H9 (cell line): Measurements from ENCODE around the gene FAM76B. TPM values are rescaled to one million over a fixed set of nuclear protein-coding genes. Genes with fewer than 3 reads are reported as not detected.

Source experiments
- DNase-seq: peaks from one replicate; pipeline ENCODE4 v3.0.0-alpha.2; 2017
- H2AFZ ChIP-seq: one replicate; pipeline ENCODE4 v1.6.1; 2013; ENCODE audit warnings: mild to moderate bottlenecking, low read length, control low read depth, moderate library complexity
- H2AK5ac ChIP-seq: 2 replicates; pipeline ENCODE4 v1.6.1; 2013; ENCODE audit warnings: low read length, control low read depth, mixed read lengths; ENCODE audit not compliant: insufficient read length
- H2BK120ac ChIP-seq: one replicate; pipeline ENCODE4 v1.6.1; 2013; ENCODE audit warnings: low read depth, mild to moderate bottlenecking, low read length, control low read depth, inconsistent platforms; ENCODE audit not compliant: poor library complexity, severe bottlenecking
- H2BK12ac ChIP-seq: 2 replicates; pipeline ENCODE4 v1.6.1; 2013; ENCODE audit warnings: low read length, control low read depth, mixed read lengths, low read depth; ENCODE audit not compliant: insufficient read length
- H2BK15ac ChIP-seq: 2 replicates; pipeline ENCODE4 v1.6.1; 2013; ENCODE audit warnings: low read depth, low read length, control low read depth
- H2BK20ac ChIP-seq: one replicate; pipeline ENCODE4 v1.6.1; 2013; ENCODE audit warnings: low read depth, mild to moderate bottlenecking, low read length, control low read depth, inconsistent platforms; ENCODE audit not compliant: poor library complexity, severe bottlenecking
- H2BK5ac ChIP-seq: 2 replicates; pipeline ENCODE4 v1.6.1; 2013; ENCODE audit warnings: low read length, control low read depth, mixed read lengths; ENCODE audit not compliant: insufficient read length
- H3K14ac ChIP-seq: 2 replicates; pipeline ENCODE4 v1.6.1; 2013; ENCODE audit warnings: low read length, control low read depth; ENCODE audit not compliant: insufficient read depth
- H3K18ac ChIP-seq: 2 replicates; pipeline ENCODE4 v1.6.1; 2013; ENCODE audit warnings: low read depth, mild to moderate bottlenecking, mixed read lengths, low read length, control low read depth; ENCODE audit not compliant: insufficient read length
- H3K23ac ChIP-seq: 2 replicates; pipeline ENCODE4 v1.6.1; 2013; ENCODE audit warnings: low read length, control low read depth, mixed read lengths, low read depth; ENCODE audit not compliant: insufficient read length
- H3K23me2 ChIP-seq: 2 replicates; pipeline ENCODE4 v1.6.1; 2013; ENCODE audit warnings: low read depth, mild to moderate bottlenecking, mixed read lengths, low read length, control low read depth; ENCODE audit not compliant: insufficient read length, poor library complexity, severe bottlenecking
- H3K27ac ChIP-seq: 2 replicates; pipeline ENCODE4 v1.5.1; 2013; ENCODE audit warnings: low read length, control low read depth, mixed read lengths, low read depth; ENCODE audit not compliant: insufficient read length
- H3K27me3 ChIP-seq: 2 replicates; pipeline ENCODE4 v1.6.1; 2013; ENCODE audit warnings: low read length, control low read depth, inconsistent platforms; ENCODE audit not compliant: insufficient read depth
- H3K4ac ChIP-seq: 2 replicates; pipeline ENCODE4 v1.6.1; 2013; ENCODE audit warnings: low read depth, mild to moderate bottlenecking, control low read depth, inconsistent platforms, low read length, moderate library complexity
- H3K4me1 ChIP-seq: 2 replicates; pipeline ENCODE4 v1.6.1; 2013; ENCODE audit warnings: low read length, control low read depth, inconsistent platforms; ENCODE audit not compliant: insufficient read depth
- H3K4me2 ChIP-seq: 2 replicates; pipeline ENCODE4 v1.6.1; 2013; ENCODE audit warnings: low read length, control low read depth, mixed read lengths; ENCODE audit not compliant: insufficient read length, insufficient read depth
- H3K56ac ChIP-seq: 2 replicates; pipeline ENCODE4 v1.6.1; 2013; ENCODE audit warnings: low read depth, mild to moderate bottlenecking, mixed read lengths, low read length, control low read depth; ENCODE audit not compliant: insufficient read length
- H3K79me1 ChIP-seq: 2 replicates; pipeline ENCODE4 v1.6.1; 2013; ENCODE audit warnings: low read depth, mild to moderate bottlenecking, moderate library complexity, low read length, control low read depth, inconsistent platforms; ENCODE audit not compliant: insufficient read depth, poor library complexity, severe bottlenecking
- H3K79me2 ChIP-seq: 2 replicates; pipeline ENCODE4 v1.6.1; 2013; ENCODE audit warnings: low read length, control low read depth, inconsistent platforms; ENCODE audit not compliant: insufficient read depth
- H3K9ac ChIP-seq: 2 replicates; pipeline ENCODE4 v1.6.1; 2013; ENCODE audit warnings: low read length, control low read depth, mixed read lengths; ENCODE audit not compliant: insufficient read length; ENCODE audit errors: extremely low read depth
- H3K9me3 ChIP-seq: one replicate; pipeline ENCODE4 v1.6.1; 2013; ENCODE audit warnings: low read depth, low read length, inconsistent platforms; ENCODE audit not compliant: control insufficient read depth
- H3T11ph ChIP-seq: one replicate; pipeline ENCODE4 v1.6.1; 2013; ENCODE audit warnings: mild to moderate bottlenecking, low read length, control low read depth, inconsistent platforms
- H4K20me1 ChIP-seq: one replicate; pipeline ENCODE4 v1.6.1; 2013; ENCODE audit not compliant: control insufficient read depth, insufficient read length, insufficient read depth
- H4K5ac ChIP-seq: 2 replicates; pipeline ENCODE4 v1.6.1; 2013; ENCODE audit warnings: low read depth, mild to moderate bottlenecking, mixed read lengths, low read length, control low read depth; ENCODE audit not compliant: insufficient read length
- H4K8ac ChIP-seq: replicated peaks from 2 replicates; pipeline ENCODE4 v1.6.1; 2013; ENCODE audit warnings: low read length, control low read depth, mixed read lengths, low read depth; ENCODE audit not compliant: insufficient read length
- H4K91ac ChIP-seq: 2 replicates; pipeline ENCODE4 v1.6.1; 2013; ENCODE audit warnings: low read depth, mild to moderate bottlenecking, moderate library complexity, mixed read lengths, low read length, control low read depth; ENCODE audit not compliant: insufficient read length
- H3K27ac Mint-ChIP-seq, 3 experiments: 2 replicates in 2 of 3; 3 replicates in 1 of 3; pipeline ENCODE4 v1.8.0; 2020 to 2021; ENCODE audit warnings: mixed read lengths in 3 of 3, mild to moderate bottlenecking in 1 of 3, moderate library complexity in 1 of 3
- H3K27me3 Mint-ChIP-seq: 2 replicates; pipeline ENCODE4 v1.8.0; 2021; ENCODE audit warnings: low read depth, mild to moderate bottlenecking, moderate library complexity, mixed read lengths
- H3K36me3 Mint-ChIP-seq, 3 experiments: 2 replicates in 2 of 3; 3 replicates in 1 of 3; pipeline ENCODE4 v1.8.0; 2020 to 2021; ENCODE audit warnings: low read depth in 3 of 3, mixed read lengths in 3 of 3; ENCODE audit not compliant: insufficient read depth in 1 of 3
- H3K4me1 Mint-ChIP-seq, 2 experiments: 2 replicates each; pipeline ENCODE4 v1.8.0; 2020; ENCODE audit warnings: mixed read lengths in 2 of 2
- H3K4me3 Mint-ChIP-seq, 2 experiments: 2 replicates in 1 of 2; 3 replicates in 1 of 2; pipeline ENCODE4 v1.8.0; 2020 to 2021; ENCODE audit warnings: mild to moderate bottlenecking in 2 of 2, mixed read lengths in 2 of 2, moderate library complexity in 1 of 2
- H3K9me3 Mint-ChIP-seq, 2 experiments: 2 replicates in 1 of 2; 3 replicates in 1 of 2; pipeline ENCODE4 v1.8.0; 2020; ENCODE audit warnings: mild to moderate bottlenecking in 2 of 2, mixed read lengths in 2 of 2, moderate library complexity in 1 of 2
- WGBS: extraction: QIAGEN DNeasy Blood & Tissue Kit; methylation state at CpG from one replicate; pipeline ENCODE4 v1.1.7; 2013; ENCODE audit warnings: missing lambda C conversion rate, low lambda C conversion rate, mixed read lengths; ENCODE audit not compliant: insufficient read length; ENCODE audit errors: extremely low coverage; 5-methylcytosine and 5-hydroxymethylcytosine counted together
- total RNA-seq: library from RNA; stranded (reverse); gene quantifications from 2 replicates; pipeline ENCODE4 v1.2.1, GENCODE V29; 2021
- TF ChIP-seq, protein P1 (sequence below): fragments of 200-600 bp; sonication (generic); conservative IDR thresholded peaks from 3 replicates; pipeline ENCODE4 v1.8.0; 2021; ENCODE audit warnings: antibody characterized with exemption, mild to moderate bottlenecking

Gene FAM76B
- total RNA-seq, 1 experiment from 2014 or later: 31.5 TPM

DNA sequence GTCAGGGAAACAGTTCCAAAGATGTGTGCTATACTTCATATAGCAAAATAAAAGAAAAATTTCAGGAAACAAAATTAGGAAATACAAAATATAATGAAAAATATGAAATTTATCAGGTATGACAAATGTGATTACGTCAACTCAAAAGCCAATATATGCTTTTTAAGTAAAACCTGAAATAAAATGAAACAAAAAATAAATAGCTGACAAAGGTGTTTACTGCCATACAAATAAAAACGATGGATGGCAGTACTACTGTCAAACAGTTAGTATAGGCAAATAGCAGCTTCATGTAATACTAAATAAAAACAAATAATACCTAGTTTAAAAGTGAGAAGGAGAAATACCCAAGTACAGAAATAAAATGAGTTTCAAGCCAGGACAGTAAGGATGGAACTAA is 14.4 kb upstream of the FAM76B start:
- no peak overlapping the region for H3K27ac Mint-ChIP-seq
- H2AFZ ChIP-seq: no peak overlapping the region

More for the DNA sequence above, 14.4 kb upstream of the FAM76B start:
- no peak overlapping the region for H4K5ac ChIP-seq
- H3K9me3 ChIP-seq: no peaks in the 10 kb centered on the region
- H2BK120ac ChIP-seq: no peak overlapping the region
- Mint-ChIP-seq H3K36me3 (peaks cover 63 to 89% (median 88%) of the 10 kb centered on the region in 3 experiments), H3K27me3 (no peaks in the 10 kb centered on the region), H3K4me3 (no peak overlapping the region), H3K4me1 (no peaks in the 10 kb centered on the region), H3K9me3 (peaks cover 21 to 33% of the 10 kb centered on the region in 2 experiments; a peak in 4 of 5 replicates)
- WGBS: no CpG with 5 or more reads among the region's 2 CpGs
- no peak overlapping the region for H3K18ac ChIP-seq
- H2BK5ac ChIP-seq: no peak overlapping the region
- no peak overlapping the region for H3T11ph ChIP-seq
- H2AK5ac ChIP-seq: no peak overlapping the region
- H3K79me2 ChIP-seq: no peaks in the 10 kb centered on the region; the same call in 1 of the 2 replicates
- no peak overlapping the region for H2BK12ac ChIP-seq
- no peak overlapping the region for H2BK20ac ChIP-seq
- H3K4me2 ChIP-seq: no peak overlapping the region
- no peak overlapping the region for H4K91ac ChIP-seq
- H3K79me1 ChIP-seq: no peaks in the 10 kb centered on the region
- no peaks in the 10 kb centered on the region for H3K4me1 ChIP-seq
- H3K27me3 ChIP-seq: no peaks in the 10 kb centered on the region
- no peak overlapping the region for H3K9ac ChIP-seq
- no peak overlapping the region for H4K8ac ChIP-seq
- no peak overlapping the region for H3K27ac ChIP-seq
- H3K14ac ChIP-seq: no peak overlapping the region
- no peak for DNase-seq
- H3K23me2 ChIP-seq: no peaks in the 10 kb centered on the region
- TF ChIP-seq, protein P1, sequence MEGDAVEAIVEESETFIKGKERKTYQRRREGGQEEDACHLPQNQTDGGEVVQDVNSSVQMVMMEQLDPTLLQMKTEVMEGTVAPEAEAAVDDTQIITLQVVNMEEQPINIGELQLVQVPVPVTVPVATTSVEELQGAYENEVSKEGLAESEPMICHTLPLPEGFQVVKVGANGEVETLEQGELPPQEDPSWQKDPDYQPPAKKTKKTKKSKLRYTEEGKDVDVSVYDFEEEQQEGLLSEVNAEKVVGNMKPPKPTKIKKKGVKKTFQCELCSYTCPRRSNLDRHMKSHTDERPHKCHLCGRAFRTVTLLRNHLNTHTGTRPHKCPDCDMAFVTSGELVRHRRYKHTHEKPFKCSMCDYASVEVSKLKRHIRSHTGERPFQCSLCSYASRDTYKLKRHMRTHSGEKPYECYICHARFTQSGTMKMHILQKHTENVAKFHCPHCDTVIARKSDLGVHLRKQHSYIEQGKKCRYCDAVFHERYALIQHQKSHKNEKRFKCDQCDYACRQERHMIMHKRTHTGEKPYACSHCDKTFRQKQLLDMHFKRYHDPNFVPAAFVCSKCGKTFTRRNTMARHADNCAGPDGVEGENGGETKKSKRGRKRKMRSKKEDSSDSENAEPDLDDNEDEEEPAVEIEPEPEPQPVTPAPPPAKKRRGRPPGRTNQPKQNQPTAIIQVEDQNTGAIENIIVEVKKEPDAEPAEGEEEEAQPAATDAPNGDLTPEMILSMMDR: no peak
- no peak overlapping the region for H3K56ac ChIP-seq
- H4K20me1 ChIP-seq: no peaks in the 10 kb centered on the region
- no peak overlapping the region for H3K4ac ChIP-seq
- no peak overlapping the region for H3K23ac ChIP-seq
- H2BK15ac ChIP-seq: no peak overlapping the region
